AG09319 (cell line): ENCODE measurements around the gene MYO3B.
"Not testable (repeated sequence)": the region's sequence is repeated elsewhere in the genome, so short reads cannot be mapped to it uniquely, and the experiment has no call there.

Source experiments
- DNase-seq: peaks from one replicate; pipeline ENCODE4 v3.0.0-alpha.2; 2010; ENCODE audit warnings: low read depth; ENCODE audit errors: extremely low read depth
- CTCF ChIP-seq: IDR thresholded peaks from 2 replicates; pipeline ENCODE4 v1.5.1; 2011; ENCODE audit warnings: low read depth, mild to moderate bottlenecking, inconsistent platforms, low read length, moderate library complexity

Gene MYO3B

GRCh38 chr2:170607171-170607570, 429.2 kb downstream of the MYO3B start:
- DNase-seq: no peak
- no peak for TF ChIP-seq CTCF

- TF ChIP-seq CTCF: no peak
- no peak for DNase-seq
Observed at GRCh38 chr2:170610615-170611014, 432.7 kb downstream of the MYO3B start.

- DNase-seq: not testable (repeated sequence)
Observed at GRCh38 chr2:170618948-170619347, 441.0 kb downstream of the MYO3B start.

- not testable (repeated sequence) for DNase-seq
Observed at GRCh38 chr2:170635094-170635493, 457.1 kb downstream of the MYO3B start.

GRCh38 chr2:170639635-170640034, 461.7 kb downstream of the MYO3B start:
- no peak for TF ChIP-seq CTCF

GRCh38 chr2:170641961-170642360, 464.0 kb downstream of the MYO3B start:
- DNase-seq: no peak
- TF ChIP-seq CTCF: no peak

More at GRCh38 chr2:170639635-170640034, 461.7 kb downstream of the MYO3B start:
- no peak for DNase-seq

GRCh38 chr2:170643346-170643745, 465.4 kb downstream of the MYO3B start:
- TF ChIP-seq CTCF: no peak
- DNase-seq: no peak

- DNase-seq: no peak
Observed at GRCh38 chr2:170647741-170648436, 469.9 kb downstream of the MYO3B start.

More at GRCh38 chr2:170647741-170648436, 469.9 kb downstream of the MYO3B start:
- no peak for TF ChIP-seq CTCF
